ENCODE measurements around the gene PGM3.

The PGM3 gene

GRCh38 chr6:83192871-83193746 is at the start of gene PGM3, which contains the start of gene RWDD2A:
Gene PGM3 (minus strand): TSS chr6:83193265. CDS start chr6:83191012, 2,253 bp downstream.
Gene RWDD2A (plus strand): TSS chr6:83193357. CDS start chr6:83194452, 1,095 bp downstream.
- no peak for TF ChIP-seq CTCF (conservative IDR thresholded peaks at IDR 0.05; ENCODE audit: control insufficient read depth, insufficient read depth, low read depth, low read length)
- H3K4me3 ChIP-seq (ENCODE audit: control insufficient read depth, low read depth, low read length), result peak within 1 kb of the TSS; percentile 87
- peak; percentile 77 for DNase-seq (ENCODE audit: low read depth)

GRCh38 chr6:83231146-83231545 is 38.1 kb upstream of the PGM3 start:
- no peak for TF ChIP-seq CTCF (conservative IDR thresholded peaks at IDR 0.05; ENCODE audit: control insufficient read depth, insufficient read depth, low read depth, low read length)
- DNase-seq (ENCODE audit: low read depth), result peak; percentile 44
- no peak overlapping the region for H3K4me3 ChIP-seq (ENCODE audit: control insufficient read depth, low read depth, low read length)

- TF ChIP-seq CTCF (conservative IDR thresholded peaks at IDR 0.05; ENCODE audit: control insufficient read depth, insufficient read depth, low read depth, low read length), result no peak
- no peak overlapping the region for H3K4me3 ChIP-seq (ENCODE audit: control insufficient read depth, low read depth, low read length)
- peak; percentile 10 for DNase-seq (ENCODE audit: low read depth)
These were observed 33.5 kb upstream of the PGM3 start for GRCh38 chr6:83226517-83226916.

- peak; percentile 50 for TF ChIP-seq CTCF (conservative IDR thresholded peaks at IDR 0.05; ENCODE audit: control insufficient read depth, insufficient read depth, low read depth, low read length)
- peak; percentile 60 for DNase-seq (ENCODE audit: low read depth)
These were observed 28.9 kb upstream of the PGM3 start for GRCh38 chr6:83221889-83222479.

GRCh38 chr6:83221276-83221675 is 28.2 kb upstream of the PGM3 start:
- no peak for TF ChIP-seq CTCF (conservative IDR thresholded peaks at IDR 0.05; ENCODE audit: control insufficient read depth, insufficient read depth, low read depth, low read length)
- H3K4me3 ChIP-seq (ENCODE audit: control insufficient read depth, low read depth, low read length), result no peak overlapping the region
- DNase-seq (ENCODE audit: low read depth), result no peak

More at GRCh38 chr6:83221889-83222479, 28.9 kb upstream of the PGM3 start:
- no peak overlapping the region for H3K4me3 ChIP-seq (ENCODE audit: control insufficient read depth, low read depth, low read length)

- DNase-seq (ENCODE audit: low read depth), result no peak
- TF ChIP-seq CTCF (conservative IDR thresholded peaks at IDR 0.05; ENCODE audit: control insufficient read depth, insufficient read depth, low read depth, low read length), result no peak
- H3K4me3 ChIP-seq (ENCODE audit: control insufficient read depth, low read depth, low read length), result no peak overlapping the region
These were observed 27.1 kb upstream of the PGM3 start for GRCh38 chr6:83220121-83220520.

Data from fibroblast of mammary gland (primary cell).